Cardiac septum (tissue), 1 donor: ENCODE measurements around the gene SLC2A9. TPM values are rescaled to one million over a fixed set of nuclear protein-coding genes. Genes with fewer than 3 reads are reported as not detected.

Source experiments
- DNase-seq: peaks from one replicate; pipeline ENCODE4 v3.0.0-alpha.2; 2020; ENCODE audit warnings: low spot score
- intact Hi-C: fragments of 100-400 bp; cut with DNase I; formaldehyde crosslinking; loops from one replicate; pipeline ENCODE4 v1.14.0; 2022
- total RNA-seq: library from RNA; stranded (reverse); fragmentation: NEBNext Ultra II Directional; extraction: Animal tissue kit (Norgen Biotek cat#: 25700); gene quantifications from one replicate; pipeline ENCODE4 v1.2.1, GENCODE V29; 2021
- donor health status: DM: no; HTN: no; CAD: no.

The SLC2A9 gene
- total RNA-seq, 1 donor from 2014 or later: 5.5 TPM

- DNase-seq: no peak
- intact Hi-C loops: no loop called here
Observed at GRCh38 chr4:9942921-9943600, 78.2 kb downstream of the SLC2A9 start.

- intact Hi-C loops: no loop called here
- no peak for DNase-seq
Observed at GRCh38 chr4:9942139-9942538, 79.2 kb downstream of the SLC2A9 start.

- intact Hi-C loops: no loop called here
- DNase-seq: no peak
Observed at GRCh38 chr4:9940041-9940440, 81.3 kb downstream of the SLC2A9 start.

GRCh38 chr4:9938933-9939332, 82.4 kb downstream of the SLC2A9 start:
- intact Hi-C loops: no loop called here
- no peak for DNase-seq

GRCh38 chr4:9937078-9937477, 84.2 kb downstream of the SLC2A9 start:
- intact Hi-C loops: no loop called here
- DNase-seq: no peak

- DNase-seq: no peak
- intact Hi-C loops: no loop called here
Observed at GRCh38 chr4:9936129-9936644, 85.1 kb downstream of the SLC2A9 start.

GRCh38 chr4:9933956-9934355, 87.3 kb downstream of the SLC2A9 start:
- no peak for DNase-seq
- intact Hi-C loops: no loop called here

GRCh38 chr4:9933184-9933583, 88.1 kb downstream of the SLC2A9 start:
- intact Hi-C loops: no loop called here
- DNase-seq: no peak

- DNase-seq: no peak
- intact Hi-C loops: no loop called here
Observed at GRCh38 chr4:9932771-9933170, 88.5 kb downstream of the SLC2A9 start.

- DNase-seq: no peak
- intact Hi-C loops: no loop called here
Observed at GRCh38 chr4:9931146-9931545, 90.2 kb downstream of the SLC2A9 start.

- intact Hi-C loops: no loop called here
- no peak for DNase-seq
Observed at GRCh38 chr4:9929111-9929510, 92.2 kb downstream of the SLC2A9 start.

- intact Hi-C loops: no loop called here
- no peak for DNase-seq
Observed at GRCh38 chr4:9927341-9928007, 93.8 kb downstream of the SLC2A9 start.

- intact Hi-C loops: no loop called here
- no peak for DNase-seq
Observed at GRCh38 chr4:9926586-9926985, 94.7 kb downstream of the SLC2A9 start.

- no peak for DNase-seq
- intact Hi-C loops: no loop called here
Observed at GRCh38 chr4:9925750-9926439, 95.4 kb downstream of the SLC2A9 start.

- DNase-seq: no peak
- intact Hi-C loops: no loop called here
Observed at GRCh38 chr4:9924750-9925149, 96.5 kb downstream of the SLC2A9 start.

- intact Hi-C loops: no loop called here
- DNase-seq: no peak
Observed at GRCh38 chr4:9923195-9923812, 98.0 kb downstream of the SLC2A9 start.

GRCh38 chr4:9921326-9921725, 100.0 kb downstream of the SLC2A9 start:
- intact Hi-C loops: no loop called here
- no peak for DNase-seq

- DNase-seq: no peak
- intact Hi-C loops: no loop called here
Observed at GRCh38 chr4:9920029-9920428, 101.3 kb downstream of the SLC2A9 start.

- DNase-seq: no peak
Observed at GRCh38 chr4:9919047-9919446, 102.2 kb downstream of the SLC2A9 start.

GRCh38 chr4:9918484-9918883, 102.8 kb downstream of the SLC2A9 start:
- intact Hi-C loops: no loop called here
- DNase-seq: no peak

More at GRCh38 chr4:9919047-9919446, 102.2 kb downstream of the SLC2A9 start:
- intact Hi-C loops: no loop called here
